NCI-H1694 treated with DMSO at 0.1 percent for 48 hours (cell line): ENCODE results near the gene COL17A1.

Experiments used
- DNase-seq: peaks from one replicate; lab custom pipeline; 2025; lab: John Stamatoyannopoulos, UW

Gene COL17A1

GRCh38 chr10:104053201-104053600, 32.5 kb downstream of the COL17A1 start:
- DNase-seq: no peak

GRCh38 chr10:104052431-104052830, 33.2 kb downstream of the COL17A1 start:
- DNase-seq: no peak

DNA sequence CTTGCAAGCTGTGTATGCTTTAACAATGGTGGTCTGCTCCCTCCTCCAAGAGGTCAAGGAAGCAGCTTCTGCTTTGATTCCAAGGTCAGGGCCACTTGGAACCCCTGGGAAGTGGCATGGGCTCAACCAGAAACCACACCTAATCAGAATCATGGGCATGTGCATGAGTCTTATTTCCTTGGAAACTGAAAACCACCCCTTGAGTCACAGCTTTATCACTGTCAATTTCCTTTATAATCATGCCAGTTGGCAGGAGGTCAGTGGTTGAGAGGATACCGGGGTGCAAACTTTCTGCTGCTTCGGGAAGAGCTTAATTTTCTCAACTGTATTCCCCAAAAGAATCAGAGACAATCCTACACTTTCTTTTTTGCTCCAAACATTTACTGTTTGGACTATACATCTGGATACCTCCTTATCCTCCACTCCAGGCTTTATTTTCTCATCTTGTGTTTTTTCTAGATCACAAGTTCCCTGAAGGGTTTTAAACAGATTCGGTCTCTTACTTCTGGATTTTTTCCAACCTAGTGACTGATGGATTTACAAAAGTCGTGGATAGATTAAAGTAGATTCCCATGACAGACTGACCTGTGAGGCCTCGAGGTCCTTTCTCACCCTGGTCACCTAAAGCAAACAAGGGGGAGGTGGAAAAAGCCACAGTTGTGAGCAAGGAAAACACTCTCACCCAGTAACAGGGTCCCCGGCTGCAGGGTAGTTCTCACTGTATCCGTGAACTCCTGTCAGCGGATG, 36.0 kb downstream of the COL17A1 start:
- no peak for DNase-seq

- no peak for DNase-seq
Measured at GRCh38 chr10:104046651-104047050, 39.0 kb downstream of the COL17A1 start.

- DNase-seq: no peak
Measured at GRCh38 chr10:104045151-104046089, 40.3 kb downstream of the COL17A1 start.

GRCh38 chr10:104043854-104044253, 41.8 kb downstream of the COL17A1 start:
- no peak for DNase-seq

DNA sequence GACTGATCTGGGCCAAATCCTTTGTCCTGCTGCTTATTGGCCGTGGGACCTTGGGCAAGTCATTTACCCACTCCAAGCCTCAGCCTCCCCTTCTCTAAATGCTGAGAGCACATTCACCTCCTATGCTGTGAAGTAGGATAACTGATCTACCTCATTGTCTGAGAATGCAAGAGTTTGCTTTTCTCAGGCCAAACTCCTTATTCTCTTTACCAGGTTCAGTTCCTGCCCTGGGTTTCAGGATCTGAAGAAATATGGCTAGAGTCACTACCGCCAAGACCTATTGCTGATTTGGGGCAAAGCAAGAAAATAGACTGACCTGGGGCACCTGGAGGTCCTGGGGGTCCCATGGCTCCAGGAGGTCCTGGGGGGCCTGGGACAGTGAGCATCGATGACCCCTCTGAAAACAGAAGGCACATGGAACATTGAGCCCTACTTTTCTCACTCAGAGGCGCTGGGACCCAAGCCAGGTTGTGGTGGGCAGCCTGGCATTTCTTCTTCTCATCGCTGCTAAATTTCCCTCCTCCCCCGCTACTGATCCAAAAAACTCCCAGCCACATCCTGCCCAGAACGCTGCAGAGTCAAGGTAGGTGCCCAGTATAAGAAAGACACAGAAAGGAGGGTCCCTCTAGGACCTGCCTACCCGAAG, 42.4 kb downstream of the COL17A1 start:
- DNase-seq: no peak

GRCh38 chr10:104041891-104042535, 43.7 kb downstream of the COL17A1 start:
- DNase-seq: no peak

DNA sequence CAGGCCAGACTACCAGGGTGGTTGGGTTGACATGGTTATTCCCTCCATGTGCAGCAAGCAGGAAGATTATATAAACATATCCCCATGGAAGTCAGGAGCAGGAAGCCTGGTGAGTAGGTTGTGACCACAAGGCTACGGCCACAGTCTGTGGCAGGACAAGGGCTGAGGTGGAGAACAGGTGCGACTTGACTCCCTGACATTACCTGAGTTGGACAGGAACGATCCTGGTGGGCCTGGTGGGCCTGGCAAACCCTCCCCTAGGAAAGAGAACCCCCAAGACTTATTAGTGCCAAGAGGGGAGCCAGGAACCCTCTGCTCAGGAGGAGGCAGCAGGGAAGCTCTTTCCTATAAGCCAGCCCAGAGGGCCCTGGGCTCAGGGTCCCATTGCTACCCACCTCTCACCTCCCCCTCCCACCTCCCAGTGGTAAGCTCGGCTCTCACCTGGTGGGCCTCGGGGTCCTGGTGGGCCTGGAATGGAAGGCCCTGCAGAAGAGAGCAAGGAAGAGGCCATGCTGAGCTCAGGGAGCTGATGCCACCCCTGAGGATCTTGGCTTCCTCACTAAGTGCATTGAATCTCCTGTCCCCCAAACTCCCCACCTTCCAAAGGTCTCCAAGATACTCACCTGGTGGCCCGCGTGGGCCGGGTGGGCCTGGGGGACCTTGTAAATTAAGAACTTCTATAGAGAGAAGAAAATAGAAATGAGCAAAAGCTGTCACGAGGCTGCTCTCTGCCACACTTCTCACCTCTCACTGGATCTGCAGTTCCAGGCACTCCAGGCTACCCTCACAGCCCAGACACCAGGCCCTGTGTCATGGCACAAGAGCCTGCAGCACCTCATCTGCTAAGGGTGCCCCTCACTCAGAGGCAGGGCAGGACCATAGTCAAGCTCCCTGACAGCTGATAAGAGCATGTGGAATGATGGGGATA, 44.6 kb downstream of the COL17A1 start:
- DNase-seq: peak; percentile 60

GRCh38 chr10:104040382-104040781, 45.3 kb downstream of the COL17A1 start:
- DNase-seq: no peak

- no peak for DNase-seq
Measured at GRCh38 chr10:104038958-104039752, 46.5 kb downstream of the COL17A1 start.

DNA sequence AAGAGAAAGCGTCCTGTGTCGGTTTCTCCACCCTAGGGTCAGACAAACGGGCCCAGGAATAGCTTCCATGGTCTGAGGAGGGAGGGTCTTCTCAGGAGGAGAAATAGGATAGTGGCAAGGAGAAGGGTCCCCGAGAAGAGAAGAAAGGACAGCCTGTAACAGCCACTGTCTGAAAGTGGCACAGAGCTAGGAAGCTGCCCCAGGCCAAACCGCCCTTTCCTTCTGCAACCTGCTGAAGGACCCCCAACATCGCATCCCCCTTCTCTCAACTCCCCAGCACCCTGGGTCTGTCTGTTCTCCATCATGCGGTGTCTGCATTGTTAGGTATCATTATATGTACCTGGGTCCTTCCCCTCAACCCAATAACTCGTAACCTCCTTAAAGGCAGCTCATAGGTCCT, 47.1 kb downstream of the COL17A1 start:
- no peak for DNase-seq

DNA sequence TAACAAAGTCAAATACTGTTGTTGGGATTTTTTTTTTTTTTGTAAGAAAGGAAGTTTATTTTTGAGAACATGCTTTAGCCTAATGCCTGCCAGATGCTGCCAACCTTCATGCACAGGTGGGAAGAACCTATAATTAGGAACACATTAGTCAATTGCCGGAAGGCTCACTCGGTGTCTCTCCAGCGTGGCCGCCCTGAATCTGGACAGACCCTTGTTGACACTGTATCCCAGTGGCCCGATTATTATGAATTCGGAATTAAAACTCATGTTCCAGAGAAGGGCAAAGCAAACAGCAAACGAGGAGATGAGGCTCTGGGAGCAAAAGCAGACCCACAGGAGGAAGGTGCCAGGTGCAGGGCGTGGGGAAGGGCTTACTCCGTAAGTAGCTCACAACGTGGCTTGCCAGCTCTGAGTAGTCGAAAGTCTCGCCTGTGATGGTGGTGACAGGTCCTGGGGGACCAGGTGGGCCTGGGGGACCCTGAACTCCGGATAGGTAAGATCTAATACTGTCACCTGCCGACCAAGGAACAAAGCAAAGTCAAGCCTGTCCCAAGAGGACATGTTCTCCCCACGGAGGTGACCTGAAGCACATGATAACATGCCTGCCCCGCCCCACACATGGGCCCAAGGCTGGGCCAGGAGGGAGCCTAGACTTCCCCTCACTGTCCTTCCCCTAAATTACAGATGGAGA, 48.3 kb downstream of the COL17A1 start:
- DNase-seq: no peak

DNA sequence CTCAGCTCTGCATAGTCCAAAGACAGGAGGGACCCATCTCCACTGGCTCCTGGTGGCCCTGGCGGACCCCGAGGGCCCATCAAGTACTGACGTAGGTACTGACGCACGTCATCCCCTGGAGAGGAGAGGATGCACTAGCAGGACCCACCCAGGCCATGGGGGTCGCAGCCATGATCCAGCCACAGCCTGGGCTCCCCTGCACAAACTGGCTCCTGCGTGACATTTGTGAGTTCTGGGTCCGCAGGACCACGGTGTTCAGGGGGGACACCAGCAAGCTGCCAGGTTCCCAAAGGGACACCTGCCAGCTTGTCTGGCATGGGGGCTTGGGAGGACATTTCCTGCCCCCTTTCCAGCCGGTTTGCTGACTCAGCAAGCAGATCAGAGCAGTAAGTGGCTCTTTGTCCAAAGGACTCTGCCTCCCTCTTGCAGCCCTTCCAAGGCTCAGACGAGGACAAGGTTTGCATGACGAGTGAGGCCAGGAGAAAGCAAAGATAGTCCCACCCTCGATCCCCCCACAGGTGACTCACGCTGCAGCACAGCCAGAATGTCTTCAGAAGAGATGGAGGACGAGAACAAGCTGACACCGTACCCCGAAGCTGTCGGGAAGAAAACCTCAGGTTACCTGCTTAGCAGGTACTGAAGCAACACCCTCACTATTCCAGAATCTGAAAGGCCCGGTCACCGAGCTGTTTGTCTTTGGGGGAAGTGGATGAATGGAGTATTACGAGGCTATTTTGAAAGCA, 49.0 kb downstream of the COL17A1 start:
- DNase-seq: no peak

DNA sequence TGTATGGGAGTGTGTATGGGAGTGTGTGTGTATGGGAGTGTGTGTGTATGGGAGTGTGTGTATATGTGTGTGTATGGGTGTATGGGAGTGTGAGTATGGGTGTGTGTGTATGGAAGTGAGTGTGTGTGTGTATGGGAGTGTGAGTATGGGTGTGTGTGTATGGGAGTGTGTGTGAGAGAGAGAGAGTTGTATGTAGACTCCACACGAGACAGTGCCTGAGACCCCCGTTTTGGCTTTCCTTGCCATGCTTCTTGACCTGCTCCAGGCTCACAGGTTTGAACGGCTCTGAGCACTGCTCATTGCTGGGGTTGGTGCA, 49.7 kb downstream of the COL17A1 start:
- DNase-seq: no peak

- DNase-seq: no peak
Measured at GRCh38 chr10:104035194-104036068, 50.2 kb downstream of the COL17A1 start.

DNA sequence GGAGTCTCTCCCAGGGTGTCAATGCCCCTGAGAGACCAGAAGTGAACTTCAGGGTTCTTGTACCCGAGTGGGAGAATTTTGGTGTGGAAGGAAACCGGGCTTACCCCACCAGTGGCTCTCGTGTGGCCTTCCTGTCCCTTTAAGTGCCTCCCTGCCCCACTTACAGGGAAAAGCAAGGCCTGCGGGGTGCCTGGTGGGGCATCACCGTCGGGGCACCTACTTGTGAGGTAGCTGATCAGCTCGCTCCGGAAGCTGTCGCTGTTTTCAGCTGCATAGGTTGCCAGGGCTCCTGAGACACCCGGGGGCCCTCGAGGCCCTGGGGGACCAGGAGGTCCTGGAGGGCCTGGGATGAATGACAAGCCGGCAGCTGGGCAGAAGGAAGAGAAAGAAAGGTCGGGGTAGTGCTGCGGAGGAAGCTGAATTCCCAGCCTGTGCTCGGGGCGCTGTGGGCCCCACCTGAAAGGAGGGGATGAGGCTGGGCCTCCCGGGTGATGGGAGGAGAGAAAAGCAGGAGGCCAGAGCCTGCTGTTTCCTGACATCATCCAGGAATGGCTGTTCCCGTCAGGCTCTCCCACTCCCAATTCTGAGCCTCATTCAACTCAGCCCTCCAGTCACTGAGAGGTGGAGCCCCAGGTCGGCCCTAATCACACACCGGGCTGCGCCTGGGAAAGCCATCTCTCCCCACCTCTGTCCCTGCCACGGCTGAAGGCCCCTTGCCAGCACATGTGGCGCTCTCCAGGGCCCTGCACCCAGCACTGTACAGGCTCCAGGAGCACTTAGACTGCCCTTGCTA, 51.1 kb downstream of the COL17A1 start:
- DNase-seq: no peak
